ENCODE data around the gene BEND7. TPM values are rescaled to one million over a fixed set of nuclear protein-coding genes. Genes with fewer than 3 reads are reported as not detected.

BEND7 gene
- total RNA-seq, 1 donor from 2014 or later, result 21.1 TPM

DNA sequence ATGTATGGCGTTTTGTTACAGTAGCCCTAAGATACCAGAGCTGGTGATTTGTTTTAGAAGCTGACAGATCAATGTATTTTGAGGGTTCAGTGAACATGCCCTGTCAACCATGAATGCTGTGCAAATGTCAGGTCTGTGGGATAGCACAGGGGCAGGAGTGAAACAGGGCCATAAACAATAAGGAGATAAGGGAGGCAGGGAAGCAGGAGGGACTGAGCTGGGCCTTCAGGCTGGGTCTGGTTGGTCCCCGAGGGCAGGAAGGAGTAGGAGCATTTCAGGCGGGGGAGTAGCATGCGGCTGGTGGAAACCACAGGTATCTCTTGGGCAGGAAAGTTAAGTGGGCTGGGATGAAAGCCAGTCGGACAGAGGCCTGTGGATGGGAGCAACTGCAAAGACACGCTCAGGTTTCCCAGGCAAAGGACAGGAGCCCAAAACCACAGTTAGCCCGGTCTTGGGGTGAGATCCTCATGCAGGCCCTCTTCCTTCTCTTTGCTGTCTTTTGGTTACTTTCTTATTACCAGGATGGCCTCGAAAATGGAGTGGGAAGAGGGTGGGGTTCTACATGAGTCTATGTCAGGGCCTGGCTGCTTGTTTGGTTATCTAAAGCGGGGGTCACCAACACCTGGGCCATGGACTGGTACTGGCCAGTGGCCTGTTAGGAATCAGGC lies 111.2 kb downstream of the BEND7 start:
- peaks cover 4% of the 10 kb centered on the region for H3K27me3 ChIP-seq (ENCODE audit: insufficient read depth, low read length)
- H3K4me3 ChIP-seq (ENCODE audit: insufficient read depth, low read depth, low read length), result no peak overlapping the region
- H3K4me3 Mint-ChIP-seq (ENCODE audit: unreplicated experiment), result no peak overlapping the region
- H3K4me1 Mint-ChIP-seq (ENCODE audit: low read depth, unreplicated experiment), result no peaks in the 10 kb centered on the region
- peaks cover 12% of the 10 kb centered on the region for H3K27me3 Mint-ChIP-seq (ENCODE audit: low read depth, unreplicated experiment)
- peaks cover 8% of the 10 kb centered on the region for H3K9me3 ChIP-seq (ENCODE audit: insufficient read depth, low read depth, low read length)
- H3K27ac Mint-ChIP-seq (ENCODE audit: unreplicated experiment), result no peak overlapping the region
- peak; percentile 75 for DNase-seq (ENCODE audit: low read depth)
- no peak overlapping the region for H3K9ac ChIP-seq (ENCODE audit: low read length)
- peaks cover 20% of the 10 kb centered on the region for H3K9me3 Mint-ChIP-seq (ENCODE audit: unreplicated experiment)
- no peak overlapping the region for H3K27ac ChIP-seq (ENCODE audit: low read depth, low read length)
- no peaks in the 10 kb centered on the region for H3K79me2 ChIP-seq (ENCODE audit: insufficient read depth, low read length)
- H3K4me1 ChIP-seq (ENCODE audit: insufficient read depth, low read length), result no peaks in the 10 kb centered on the region
- no peak overlapping the region for H3K4me2 ChIP-seq (ENCODE audit: low read length)
- H4K20me1 ChIP-seq (ENCODE audit: insufficient read depth, low read length), result no peaks in the 10 kb centered on the region
- TF ChIP-seq, protein P1, sequence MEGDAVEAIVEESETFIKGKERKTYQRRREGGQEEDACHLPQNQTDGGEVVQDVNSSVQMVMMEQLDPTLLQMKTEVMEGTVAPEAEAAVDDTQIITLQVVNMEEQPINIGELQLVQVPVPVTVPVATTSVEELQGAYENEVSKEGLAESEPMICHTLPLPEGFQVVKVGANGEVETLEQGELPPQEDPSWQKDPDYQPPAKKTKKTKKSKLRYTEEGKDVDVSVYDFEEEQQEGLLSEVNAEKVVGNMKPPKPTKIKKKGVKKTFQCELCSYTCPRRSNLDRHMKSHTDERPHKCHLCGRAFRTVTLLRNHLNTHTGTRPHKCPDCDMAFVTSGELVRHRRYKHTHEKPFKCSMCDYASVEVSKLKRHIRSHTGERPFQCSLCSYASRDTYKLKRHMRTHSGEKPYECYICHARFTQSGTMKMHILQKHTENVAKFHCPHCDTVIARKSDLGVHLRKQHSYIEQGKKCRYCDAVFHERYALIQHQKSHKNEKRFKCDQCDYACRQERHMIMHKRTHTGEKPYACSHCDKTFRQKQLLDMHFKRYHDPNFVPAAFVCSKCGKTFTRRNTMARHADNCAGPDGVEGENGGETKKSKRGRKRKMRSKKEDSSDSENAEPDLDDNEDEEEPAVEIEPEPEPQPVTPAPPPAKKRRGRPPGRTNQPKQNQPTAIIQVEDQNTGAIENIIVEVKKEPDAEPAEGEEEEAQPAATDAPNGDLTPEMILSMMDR (IDR thresholded peaks at IDR 0.05; ENCODE audit: insufficient read depth, low read depth, low read length), result no peak
- no peak for TF ChIP-seq EZH2 (IDR thresholded peaks at IDR 0.05; ENCODE audit: insufficient read depth, low read length)
- no peaks in the 10 kb centered on the region for H3K36me3 Mint-ChIP-seq (ENCODE audit: low read depth, unreplicated experiment)
- no peaks in the 10 kb centered on the region for H3K36me3 ChIP-seq (ENCODE audit: insufficient read depth, low read length)
- no peak overlapping the region for H2AFZ ChIP-seq (ENCODE audit: low read depth, low read length)
- FAIRE-seq, result no peak

DNA sequence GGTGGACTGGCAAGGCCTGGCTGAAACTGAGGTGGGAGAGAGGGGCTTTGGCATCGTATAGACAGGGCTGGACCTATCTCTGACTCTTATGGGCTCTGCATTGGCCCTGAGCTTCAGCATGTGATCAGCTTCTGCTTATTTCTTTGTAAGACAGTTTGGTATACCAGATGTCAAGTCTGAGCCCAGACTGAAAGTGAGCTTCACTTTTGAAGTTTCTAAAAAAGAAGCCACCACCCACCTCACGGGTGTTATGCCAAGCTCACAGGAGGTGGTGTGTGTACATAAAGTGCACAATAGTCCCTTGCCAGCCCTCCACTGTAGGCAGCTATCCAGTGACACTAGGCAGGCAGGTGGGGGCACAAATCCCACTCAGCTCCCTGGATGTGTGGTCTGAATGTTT lies 112.1 kb downstream of the BEND7 start:
- H3K4me2 ChIP-seq (ENCODE audit: low read length), result no peak overlapping the region
- H3K9ac ChIP-seq (ENCODE audit: low read length), result no peak overlapping the region
- Mint-ChIP-seq H3K9me3 (ENCODE audit: unreplicated experiment) (peaks cover 19% of the 10 kb centered on the region), H3K27me3 (ENCODE audit: low read depth, unreplicated experiment) (peaks cover 12% of the 10 kb centered on the region), H3K27ac (ENCODE audit: unreplicated experiment) (no peak overlapping the region), H3K36me3 (ENCODE audit: low read depth, unreplicated experiment) (no peaks in the 10 kb centered on the region), H3K4me3 (ENCODE audit: unreplicated experiment) (no peak overlapping the region), H3K4me1 (ENCODE audit: low read depth, unreplicated experiment) (no peaks in the 10 kb centered on the region)
- no peak overlapping the region for H2AFZ ChIP-seq (ENCODE audit: low read depth, low read length)
- DNase-seq (ENCODE audit: low read depth), result no peak
- peaks cover 8% of the 10 kb centered on the region for H3K9me3 ChIP-seq (ENCODE audit: insufficient read depth, low read depth, low read length)
- TF ChIP-seq, protein P1 (IDR thresholded peaks at IDR 0.05; ENCODE audit: insufficient read depth, low read depth, low read length), result no peak
- TF ChIP-seq EZH2 (IDR thresholded peaks at IDR 0.05; ENCODE audit: insufficient read depth, low read length), result no peak
- FAIRE-seq, result no peak
- no peaks in the 10 kb centered on the region for H3K4me1 ChIP-seq (ENCODE audit: insufficient read depth, low read length)
- H3K4me3 ChIP-seq (ENCODE audit: insufficient read depth, low read depth, low read length), result no peak overlapping the region
- no peaks in the 10 kb centered on the region for H3K79me2 ChIP-seq (ENCODE audit: insufficient read depth, low read length)
- H3K27me3 ChIP-seq (ENCODE audit: insufficient read depth, low read length), result peaks cover 3% of the 10 kb centered on the region
- no peak overlapping the region for H3K27ac ChIP-seq (ENCODE audit: low read depth, low read length)
- H3K36me3 ChIP-seq (ENCODE audit: insufficient read depth, low read length), result no peaks in the 10 kb centered on the region
- H4K20me1 ChIP-seq (ENCODE audit: insufficient read depth, low read length), result no peaks in the 10 kb centered on the region

DNA sequence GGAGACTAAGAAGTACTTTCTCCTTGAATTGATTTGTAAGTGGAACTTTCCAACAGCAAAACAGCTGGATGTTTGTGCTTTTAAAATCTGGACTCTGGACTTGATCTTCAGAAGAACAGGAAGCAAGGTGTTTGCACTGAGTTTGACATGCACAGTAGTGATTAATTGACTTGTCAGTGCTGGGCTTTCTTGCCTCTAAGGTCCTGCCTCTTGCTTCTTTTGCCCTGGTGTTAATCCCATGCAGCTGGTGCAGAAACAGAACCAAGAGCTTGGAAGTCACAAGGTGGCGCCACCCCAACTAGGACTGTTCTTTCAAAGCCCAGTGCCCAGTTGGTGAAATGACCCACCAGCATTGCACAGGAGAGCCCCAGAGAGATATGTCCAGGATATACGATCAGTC lies 114.0 kb downstream of the BEND7 start:
- no peak for FAIRE-seq
- Mint-ChIP-seq H3K27ac (ENCODE audit: unreplicated experiment) (no peak overlapping the region), H3K27me3 (ENCODE audit: low read depth, unreplicated experiment) (peaks cover 8% of the 10 kb centered on the region), H3K9me3 (ENCODE audit: unreplicated experiment) (peaks cover 11% of the 10 kb centered on the region), H3K4me1 (ENCODE audit: low read depth, unreplicated experiment) (peaks cover 3% of the 10 kb centered on the region), H3K36me3 (ENCODE audit: low read depth, unreplicated experiment) (no peaks in the 10 kb centered on the region), H3K4me3 (ENCODE audit: unreplicated experiment) (no peak overlapping the region)
- no peaks in the 10 kb centered on the region for H3K36me3 ChIP-seq (ENCODE audit: insufficient read depth, low read length)
- H3K4me1 ChIP-seq (ENCODE audit: insufficient read depth, low read length), result no peaks in the 10 kb centered on the region
- H3K4me3 ChIP-seq (ENCODE audit: insufficient read depth, low read depth, low read length), result no peak overlapping the region
- H2AFZ ChIP-seq (ENCODE audit: low read depth, low read length), result no peak overlapping the region
- H3K4me2 ChIP-seq (ENCODE audit: low read length), result no peak overlapping the region
- TF ChIP-seq, protein P1 (IDR thresholded peaks at IDR 0.05; ENCODE audit: insufficient read depth, low read depth, low read length), result peak; percentile 9
- TF ChIP-seq EZH2 (IDR thresholded peaks at IDR 0.05; ENCODE audit: insufficient read depth, low read length), result no peak
- no peak for DNase-seq (ENCODE audit: low read depth)
- H3K9ac ChIP-seq (ENCODE audit: low read length), result no peak overlapping the region
- H4K20me1 ChIP-seq (ENCODE audit: insufficient read depth, low read length), result no peaks in the 10 kb centered on the region
- H3K27me3 ChIP-seq (ENCODE audit: insufficient read depth, low read length), result peaks cover 3% of the 10 kb centered on the region
- no peaks in the 10 kb centered on the region for H3K79me2 ChIP-seq (ENCODE audit: insufficient read depth, low read length)
- H3K9me3 ChIP-seq (ENCODE audit: insufficient read depth, low read depth, low read length), result peaks cover 8% of the 10 kb centered on the region
- H3K27ac ChIP-seq (ENCODE audit: low read depth, low read length), result no peak overlapping the region

Data from astrocyte (in vitro differentiated cells and primary cell).